CD4-positive, alpha-beta T cell treated with Interleukin-4 for 4 hours (primary cell): ENCODE results near the gene PDHX.

ENCODE experiments used
- DNase-seq: peaks from one replicate; pipeline ENCODE4 v3.0.0-alpha.2; 2020

Gene PDHX

GRCh38 chr11:34960277-34960676 is 43.9 kb downstream of the PDHX start:
- DNase-seq, result no peak

- DNase-seq, result no peak
These were observed 45.6 kb downstream of the PDHX start for GRCh38 chr11:34962034-34962433.

GRCh38 chr11:34963351-34963750 is 46.9 kb downstream of the PDHX start:
- DNase-seq, result no peak

- no peak for DNase-seq
These were observed 48.4 kb downstream of the PDHX start for GRCh38 chr11:34964610-34965331.

DNA sequence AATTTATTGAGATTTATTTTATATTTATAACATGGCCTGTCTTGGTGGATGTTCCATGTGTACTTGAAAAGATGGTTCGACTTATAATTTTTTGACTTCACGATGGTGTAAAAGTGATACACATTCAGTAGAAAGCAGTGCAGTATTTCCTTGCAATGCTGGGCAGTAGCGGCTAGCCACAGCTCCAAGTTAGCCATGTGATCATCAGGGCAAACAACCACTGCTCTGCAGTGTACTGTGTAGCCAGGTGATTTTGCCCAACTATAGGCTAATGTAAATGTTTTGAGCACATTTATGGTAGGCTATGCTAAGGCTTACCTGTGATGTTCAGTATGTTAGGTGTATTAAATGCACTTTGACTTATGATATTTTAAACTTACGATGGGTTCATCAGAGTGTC is 52.4 kb downstream of the PDHX start:
- DNase-seq, result no peak

DNA sequence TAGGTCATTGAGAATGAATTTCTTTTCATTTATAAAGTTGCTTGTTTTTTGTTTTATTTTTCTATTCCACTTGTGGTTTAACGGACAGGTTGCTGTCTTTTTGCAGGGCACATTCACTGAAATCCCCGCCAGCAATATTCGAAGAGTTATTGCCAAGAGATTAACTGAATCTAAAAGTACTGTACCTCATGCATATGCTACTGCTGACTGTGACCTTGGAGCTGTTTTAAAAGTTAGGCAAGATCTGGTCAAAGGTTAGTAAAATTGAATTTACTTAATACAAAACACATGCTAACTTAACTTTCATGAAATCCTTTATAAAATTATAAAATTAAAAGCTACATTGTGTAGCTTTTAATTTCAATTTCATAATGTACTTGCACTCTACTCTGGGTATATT is 53.6 kb downstream of the PDHX start:
- no peak for DNase-seq

DNA sequence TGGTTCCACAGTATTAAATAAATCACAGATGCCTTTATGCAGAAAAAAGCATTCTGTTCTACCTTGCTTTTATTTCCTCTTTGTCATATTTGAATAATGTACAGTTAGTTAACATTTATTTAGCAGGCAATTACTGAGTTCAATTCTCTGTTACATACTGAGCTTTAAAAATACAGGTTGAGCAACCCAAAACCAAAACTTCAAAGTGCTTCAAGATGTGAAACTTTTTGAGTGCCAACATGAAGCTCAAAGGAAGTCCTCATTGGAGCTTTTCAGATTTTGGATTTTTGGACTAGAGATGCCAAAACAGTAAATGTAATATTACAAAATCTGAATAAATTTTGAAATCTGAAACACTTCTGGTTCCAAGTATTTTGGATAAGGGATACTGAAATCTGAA is 54.1 kb downstream of the PDHX start:
- no peak for DNase-seq

GRCh38 chr11:34971928-34972327 is 55.5 kb downstream of the PDHX start:
- DNase-seq, result no peak

GRCh38 chr11:34972366-34972765 is 55.9 kb downstream of the PDHX start:
- DNase-seq, result no peak

GRCh38 chr11:34972892-34973291 is 56.5 kb downstream of the PDHX start:
- DNase-seq, result no peak

DNA sequence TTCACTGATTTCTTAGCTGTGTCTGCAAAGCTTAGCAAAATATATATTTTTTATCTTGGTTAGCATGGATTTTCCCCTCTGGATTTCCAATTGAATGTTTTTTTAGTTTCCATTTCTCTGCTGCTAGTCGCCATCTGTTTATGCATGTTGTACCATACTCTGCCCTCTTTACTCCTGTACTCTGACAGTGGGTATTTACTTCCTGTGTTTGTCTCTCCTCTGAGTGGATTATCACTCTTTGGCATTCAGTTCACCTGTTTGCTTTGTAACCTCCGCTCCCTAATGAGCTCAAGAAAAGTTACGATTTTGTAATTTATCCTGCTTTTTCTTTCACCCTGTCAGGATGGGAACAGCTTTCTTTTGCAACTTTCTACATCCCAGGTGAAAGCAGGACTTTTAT is 59.1 kb downstream of the PDHX start:
- DNase-seq, result no peak

DNA sequence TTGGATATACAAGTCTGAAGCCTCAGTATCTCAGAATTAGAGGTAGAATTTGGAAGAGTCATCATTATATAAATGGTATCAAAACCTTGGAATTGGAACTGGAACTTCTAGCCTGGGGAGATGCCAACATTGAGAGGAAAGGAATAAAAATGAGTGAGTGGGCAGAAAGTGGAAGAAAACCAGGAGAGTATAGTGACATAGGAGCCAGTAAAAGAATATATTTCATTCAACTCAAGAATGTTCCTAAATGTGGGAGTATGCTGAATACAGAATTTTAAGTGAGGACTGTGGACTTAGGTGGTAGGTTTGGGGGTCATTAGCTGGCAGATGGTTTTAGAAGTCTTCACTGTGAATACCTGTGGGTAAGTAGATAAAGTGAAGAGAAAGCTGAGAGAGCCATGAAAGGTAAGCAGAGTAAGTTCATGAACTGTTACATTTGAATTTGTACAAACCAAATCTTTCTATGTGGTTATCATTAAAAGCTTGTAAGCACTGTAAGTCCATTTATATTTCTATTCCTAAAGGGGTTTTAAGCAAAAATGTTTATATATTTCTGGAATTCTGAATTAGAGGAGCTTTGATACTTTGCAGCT is 60.2 kb downstream of the PDHX start:
- no peak for DNase-seq

GRCh38 chr11:34977089-34977912 is 60.9 kb downstream of the PDHX start:
- DNase-seq, result no peak

DNA sequence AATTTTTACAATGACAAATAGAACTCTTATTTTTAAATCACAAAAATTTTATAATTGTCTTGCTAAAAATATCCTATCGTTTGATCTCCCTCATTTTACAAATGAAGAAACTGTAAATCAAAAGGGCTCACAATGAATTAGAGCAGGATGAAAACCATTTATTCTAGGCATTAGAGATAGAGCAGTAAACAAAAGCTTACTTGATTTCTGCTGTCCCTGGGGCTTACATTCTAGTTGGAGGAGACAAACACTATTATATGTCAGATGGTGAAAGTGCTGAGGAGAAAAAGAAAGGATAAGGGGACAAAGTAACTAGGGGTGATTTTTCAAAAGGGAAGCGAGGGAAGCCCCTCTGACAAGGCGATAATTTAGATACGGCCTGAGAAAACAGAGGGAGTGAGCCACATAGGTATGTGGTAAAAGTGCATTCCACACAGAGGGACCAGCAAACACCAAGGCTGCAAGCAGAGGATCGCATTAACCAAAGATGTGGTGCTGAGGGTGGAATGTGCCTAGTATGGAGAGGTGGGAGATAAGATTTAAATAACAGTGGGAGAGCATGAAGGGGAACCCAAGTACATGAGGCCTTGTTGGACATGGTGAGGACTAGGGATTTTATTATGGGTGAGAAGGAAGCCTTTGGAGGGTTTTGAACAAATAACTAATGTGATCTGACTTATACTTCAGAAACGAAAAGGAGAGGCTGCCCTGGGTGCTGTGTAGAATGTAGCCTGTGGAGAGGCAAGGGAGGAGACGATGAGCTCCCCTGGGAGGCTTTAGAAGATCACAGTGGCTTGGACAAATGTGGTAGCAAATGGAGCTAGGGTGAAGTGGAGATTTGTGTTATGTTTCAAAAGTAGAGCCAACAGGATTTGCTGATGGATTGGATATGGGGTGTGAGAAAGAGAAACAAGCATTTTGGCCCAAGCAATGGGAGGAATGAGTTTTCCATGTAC is 62.1 kb downstream of the PDHX start:
- DNase-seq, result no peak

GRCh38 chr11:34984514-34984913 is 68.1 kb downstream of the PDHX start:
- no peak for DNase-seq

DNA sequence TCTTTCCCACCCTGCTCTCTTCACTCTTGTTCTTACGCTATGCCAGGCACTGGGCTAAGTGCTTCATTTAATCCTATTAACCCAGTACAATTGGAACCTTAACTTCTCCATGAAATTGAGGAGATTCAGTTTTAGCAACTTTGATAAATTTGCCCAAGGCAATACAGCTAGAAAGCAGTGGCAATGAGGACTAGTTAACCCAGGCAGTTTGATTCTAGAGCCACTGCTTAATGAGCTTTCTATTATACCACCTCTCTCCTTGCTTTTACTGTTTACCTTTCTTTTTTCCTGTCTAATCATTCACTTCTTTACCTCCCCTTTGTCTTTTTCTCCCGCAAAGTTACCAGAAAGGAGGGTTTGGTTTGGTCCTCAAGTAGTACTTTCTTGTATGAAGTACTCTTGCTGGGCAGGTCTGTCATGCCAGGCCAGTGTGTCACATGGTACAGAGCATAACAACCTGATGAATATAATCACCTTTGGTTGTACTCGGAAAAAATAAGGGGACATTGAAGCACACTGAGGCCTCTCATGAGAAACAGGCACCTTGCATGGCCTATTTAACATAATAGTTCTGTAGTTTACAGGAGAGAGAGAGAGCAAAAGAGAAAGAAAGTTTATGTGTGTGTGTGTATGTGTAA is 70.6 kb downstream of the PDHX start:
- DNase-seq, result no peak

DNA sequence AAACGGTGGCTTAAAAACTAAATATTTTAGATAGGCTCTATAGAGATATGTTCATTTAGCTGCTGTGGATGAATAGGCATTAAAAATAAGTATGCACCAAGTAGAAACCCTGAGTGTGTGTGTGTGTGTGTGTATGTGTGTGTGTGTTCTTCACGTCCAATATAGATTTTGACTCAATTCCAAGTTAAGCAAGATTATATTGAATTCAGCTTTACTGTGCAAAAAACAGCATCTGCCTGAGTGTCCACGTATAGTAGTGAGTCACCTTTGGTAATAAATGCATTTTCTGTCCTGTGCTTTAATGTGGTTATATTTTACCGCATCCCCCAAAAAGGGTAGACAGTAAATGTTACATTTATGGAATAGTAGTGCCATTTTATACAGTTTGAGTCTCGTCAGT is 71.2 kb downstream of the PDHX start:
- DNase-seq, result no peak

DNA sequence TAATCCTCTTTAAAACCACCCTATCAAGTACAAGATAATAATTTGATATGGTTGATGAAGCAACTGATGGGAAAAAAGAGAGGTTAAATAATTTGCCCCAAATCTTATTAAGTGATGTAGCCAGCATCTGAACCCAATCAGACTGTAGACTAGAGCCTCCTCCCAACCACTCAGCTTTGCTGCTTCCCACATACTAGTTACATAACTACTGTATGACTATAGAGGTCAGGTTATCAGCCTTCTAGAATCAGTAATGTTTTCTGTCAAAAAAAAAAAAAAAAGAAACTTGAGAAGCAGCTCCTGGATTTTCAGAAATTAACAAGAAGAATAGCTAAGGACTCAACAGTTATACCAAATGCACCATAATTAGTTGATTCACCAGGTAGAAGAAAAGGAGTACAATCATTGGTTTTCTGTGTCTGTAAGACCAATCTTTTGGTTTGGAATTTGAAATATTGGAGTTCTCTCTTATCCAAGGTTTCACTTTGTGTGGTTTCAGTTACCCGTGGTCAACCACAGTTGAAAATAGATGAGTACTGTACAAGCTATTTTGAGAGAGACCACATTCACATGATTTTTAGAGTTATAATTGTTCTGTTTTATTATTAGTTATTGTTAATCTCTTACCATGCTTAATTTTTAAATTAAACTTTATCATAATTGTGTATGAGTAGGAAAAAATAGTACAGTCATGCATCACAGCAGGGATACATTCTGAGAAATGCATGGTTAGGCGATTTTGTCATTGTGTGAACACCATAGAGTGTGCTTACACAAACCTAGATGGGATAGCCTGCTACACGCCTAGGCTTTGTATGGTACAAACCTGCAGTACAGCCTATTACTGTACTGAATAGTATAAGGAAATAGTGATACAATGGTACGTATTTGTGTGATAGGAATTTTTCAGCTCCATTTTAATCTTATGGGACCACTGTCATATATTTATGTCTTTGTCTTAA is 72.2 kb downstream of the PDHX start:
- no peak for DNase-seq

DNA sequence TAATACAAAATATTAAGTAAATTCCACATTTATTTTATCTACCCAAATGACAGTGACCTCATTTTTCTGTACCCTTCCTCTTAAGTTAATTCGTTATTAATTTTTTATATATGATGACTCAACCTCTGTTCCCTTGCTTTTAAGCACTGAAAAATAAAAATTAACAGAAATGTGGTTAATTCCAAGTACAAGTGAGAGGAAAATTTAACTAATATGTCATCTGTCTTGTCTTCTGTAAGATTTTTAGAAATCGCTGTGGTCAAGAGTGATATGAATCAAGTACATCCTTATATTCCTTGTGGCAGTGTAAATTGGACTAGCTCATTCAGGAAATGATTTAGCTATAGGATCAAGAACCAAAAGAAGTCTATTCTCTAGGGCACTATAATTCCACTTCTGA is 74.5 kb downstream of the PDHX start:
- no peak for DNase-seq

GRCh38 chr11:34994854-34995253 is 78.4 kb downstream of the PDHX start:
- no peak for DNase-seq

- no peak for DNase-seq
These were observed 80.5 kb downstream of the PDHX start for GRCh38 chr11:34996958-34997357.
